Dermis blood vessel endothelial cell (primary cell): ENCODE results near the gene MCM5. TPM values are rescaled to one million over a fixed set of nuclear protein-coding genes. Genes with fewer than 3 reads are reported as not detected.

Experiments used
- DNase-seq: peaks from one replicate; pipeline ENCODE4 v3.0.0; 2010
- total RNA-seq: library from RNA; depleted of rRNA; stranded (reverse); fragments of >200 nt; gene quantifications from 2 replicates; pipeline ENCODE4 v1.2.3, GENCODE V29; 2014

Gene MCM5
- total RNA-seq, 1 donor from 2014 or later, result 47.5 TPM

DNA sequence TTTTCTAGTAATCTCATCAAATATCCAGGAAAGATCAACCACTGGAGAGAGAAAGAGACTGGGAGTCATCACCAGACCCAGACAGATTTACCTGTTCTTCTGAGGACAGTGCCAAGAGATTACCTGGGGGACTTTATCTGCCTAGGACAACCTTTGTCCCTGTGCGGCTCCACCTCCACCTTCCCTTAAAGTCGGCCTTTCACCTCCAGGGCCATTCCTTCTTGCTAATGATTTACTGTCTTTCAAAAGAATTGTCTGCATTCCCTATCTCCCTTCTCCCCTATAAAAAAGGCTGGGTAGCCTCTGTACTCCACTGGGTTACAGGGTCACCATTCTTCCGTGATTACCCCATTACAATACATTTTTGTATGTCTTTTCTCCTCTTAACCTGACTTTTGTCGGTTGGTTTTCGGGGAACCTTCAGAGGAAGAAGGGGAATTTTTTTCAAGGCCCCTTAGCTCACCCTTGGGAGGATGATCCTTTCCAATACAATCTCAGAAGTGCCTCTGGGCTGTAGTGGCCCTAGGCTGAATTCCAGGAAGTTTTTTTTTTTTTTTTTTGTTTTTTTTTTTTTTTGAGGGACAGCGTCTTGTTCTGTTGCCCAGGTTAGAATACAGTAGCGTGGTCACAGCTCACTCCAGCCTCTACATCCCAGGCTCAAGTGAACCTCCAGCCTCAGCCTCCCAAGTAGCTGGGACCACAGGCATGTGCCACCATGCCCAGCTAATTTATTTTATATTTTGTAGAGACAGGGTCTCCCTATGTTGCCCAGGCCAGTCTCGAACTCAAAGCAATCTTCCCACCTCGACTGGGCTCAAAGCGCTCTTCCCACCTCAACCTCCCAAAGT is 20.6 kb upstream of the MCM5 start:
- no peak for DNase-seq

DNA sequence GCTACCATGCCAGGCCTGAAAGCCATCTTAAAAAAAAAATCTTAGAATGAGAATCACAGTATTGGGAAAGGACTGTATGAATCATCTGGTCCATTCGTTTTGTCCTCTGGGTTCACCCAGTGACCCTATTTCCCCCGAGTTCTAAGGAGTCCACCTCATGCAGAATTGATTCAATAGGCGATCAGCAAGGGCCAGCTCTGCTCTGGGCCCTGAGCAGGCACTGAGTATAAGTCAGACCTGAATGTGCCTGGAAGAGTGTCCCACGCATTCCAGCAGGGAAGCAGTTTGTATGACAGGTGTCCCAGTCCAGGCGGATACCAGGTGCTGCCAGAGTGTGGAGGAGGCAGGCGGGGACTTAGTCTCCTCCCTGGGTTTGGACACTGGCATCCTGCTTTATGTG is 19.9 kb upstream of the MCM5 start:
- peak; percentile 59 for DNase-seq

DNA sequence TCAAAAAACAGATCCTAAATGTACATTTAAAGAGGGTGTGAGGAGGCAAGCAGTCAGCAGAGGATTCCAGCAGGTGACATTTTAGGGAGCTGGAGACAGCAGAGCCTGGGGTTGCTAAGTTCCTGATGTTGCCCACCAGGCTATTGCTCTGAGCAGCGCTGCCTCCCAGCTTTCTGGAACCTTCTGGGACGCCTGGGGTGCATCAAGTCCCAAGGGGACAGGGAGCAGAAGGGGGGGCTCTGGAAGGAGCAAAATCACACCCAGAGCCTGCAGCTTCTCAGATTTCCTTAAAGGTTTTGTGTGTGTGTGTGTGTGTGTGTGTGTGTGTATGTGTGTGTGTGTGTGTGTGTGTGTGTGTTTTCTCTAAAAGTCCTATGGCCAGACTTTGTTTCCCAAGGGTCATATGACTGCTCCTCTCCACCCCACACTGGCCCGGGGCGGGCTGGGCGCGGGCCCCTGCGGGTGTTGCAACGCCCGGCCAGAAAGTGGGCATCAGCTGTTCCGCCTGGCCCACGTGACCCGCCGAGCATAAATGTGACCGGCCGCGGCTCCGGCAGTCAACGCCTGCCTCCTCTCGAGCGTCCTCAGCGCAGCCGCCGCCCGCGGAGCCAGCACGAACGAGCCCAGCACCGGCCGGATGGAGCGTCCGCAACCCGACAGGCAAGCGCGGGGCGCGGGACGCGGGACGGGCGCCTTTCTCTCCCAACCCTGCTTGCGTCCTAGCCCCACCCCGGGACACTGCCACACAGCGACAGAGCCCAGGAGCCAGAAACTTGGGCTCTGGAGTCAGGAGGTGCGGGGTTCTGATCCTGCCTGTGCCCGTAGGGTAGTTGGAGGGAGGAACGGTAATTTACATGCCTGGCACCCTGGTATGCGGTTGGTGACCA is 19.2 kb upstream of the MCM5 start, which contains the start of gene HMOX1:
TSS of gene HMOX1 (plus strand) at position 560 of the 887 bp plus-strand sequence. CDS start at position 638, 78 bp downstream.
- peak; percentile 91 for DNase-seq

DNA sequence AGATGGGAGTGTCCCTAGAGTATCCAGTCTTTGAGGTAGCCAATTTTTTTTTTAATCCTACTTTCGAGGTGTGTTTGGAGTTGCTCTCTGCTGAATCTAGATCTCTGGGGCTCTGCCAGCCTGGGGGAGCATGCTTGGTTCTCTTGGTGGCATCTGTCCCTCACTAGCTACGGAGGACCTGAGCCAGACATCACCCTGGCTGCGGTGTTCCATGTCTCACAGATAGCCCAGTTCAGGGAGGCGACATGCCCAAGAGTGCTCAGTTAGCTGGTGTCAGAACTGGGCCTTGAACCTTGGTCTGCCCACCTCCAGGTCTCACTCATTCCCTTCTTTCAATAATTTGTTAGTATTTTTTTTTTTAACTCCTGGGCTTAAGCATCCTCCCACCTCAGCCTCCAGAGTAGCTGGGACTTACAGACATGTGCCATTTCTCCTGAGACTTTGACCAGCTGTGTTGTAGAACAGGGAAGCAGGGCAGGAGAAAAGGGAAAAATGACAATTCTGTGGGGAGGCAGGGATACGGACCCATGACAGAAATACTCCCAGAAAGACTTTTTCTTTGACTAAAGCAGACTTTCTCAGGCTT is 18.4 kb upstream of the MCM5 start:
- DNase-seq, result no peak

DNA sequence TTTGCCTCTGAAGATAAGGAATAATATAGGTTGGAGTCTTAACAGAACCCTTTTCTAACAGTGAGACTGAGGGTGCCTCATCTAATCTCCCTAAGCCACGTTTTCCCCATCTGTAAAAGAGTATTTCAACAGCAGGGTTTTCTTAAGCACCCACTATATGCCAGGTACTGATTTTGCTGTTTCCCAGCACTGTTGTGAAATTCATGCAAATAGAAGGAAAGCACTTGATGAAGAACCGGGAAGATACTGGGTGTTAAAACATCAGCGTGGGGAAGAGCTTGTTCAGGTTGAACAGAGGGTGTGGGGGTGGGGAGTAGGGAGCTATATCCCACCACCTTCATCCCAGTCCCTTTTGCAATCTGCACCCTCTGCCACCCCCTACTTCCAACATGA is 16.3 kb upstream of the MCM5 start:
- no peak for DNase-seq

DNA sequence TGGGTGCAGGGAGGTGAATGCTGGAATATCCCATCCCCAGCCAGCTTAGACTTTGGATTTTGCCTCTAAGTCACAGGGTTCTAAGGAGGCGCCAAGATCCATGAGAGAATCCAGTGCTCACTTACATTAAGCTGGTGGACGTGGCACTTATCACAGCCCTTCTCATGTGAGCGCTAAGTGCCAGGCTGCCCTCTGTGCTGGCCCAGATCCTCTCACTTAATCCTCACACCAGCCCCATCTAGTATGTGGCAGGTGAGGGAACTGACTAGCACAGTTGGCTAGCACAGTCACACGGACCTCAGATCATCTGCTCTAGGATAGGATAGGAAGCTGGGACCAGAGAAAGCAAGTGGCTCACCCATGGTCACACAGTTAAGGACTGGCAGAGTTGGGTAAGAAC is 15.4 kb upstream of the MCM5 start:
- DNase-seq, result no peak

DNA sequence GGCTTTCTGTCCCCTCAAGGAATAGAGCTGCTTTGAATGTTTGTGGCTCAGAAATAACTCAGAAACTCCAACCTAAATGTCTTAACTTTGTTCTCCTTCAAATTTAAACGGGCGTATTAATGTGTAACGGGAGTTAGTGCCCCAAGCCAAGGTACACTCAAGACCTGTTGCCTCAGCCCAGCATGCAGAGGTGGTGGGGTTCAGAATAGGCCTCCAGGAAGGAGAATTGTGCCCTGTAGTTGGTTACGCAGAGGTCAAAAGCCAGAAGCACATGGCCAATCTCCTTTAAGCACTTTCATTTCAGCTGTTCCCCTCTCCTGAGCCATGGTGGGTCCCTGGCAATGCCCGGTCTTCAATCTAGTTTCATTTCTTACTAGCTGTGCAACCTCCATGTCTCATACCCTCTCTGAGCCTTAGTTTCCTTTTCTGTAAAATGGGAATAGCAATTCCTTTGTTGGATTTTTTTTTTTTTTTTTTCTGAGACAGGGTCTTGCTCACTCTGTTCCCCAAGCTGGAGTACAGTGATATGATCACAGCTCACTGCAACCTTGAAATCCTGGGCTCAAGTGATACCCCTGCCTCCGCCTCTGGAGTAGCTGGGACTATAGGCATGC is 14.9 kb upstream of the MCM5 start:
- DNase-seq, result no peak

DNA sequence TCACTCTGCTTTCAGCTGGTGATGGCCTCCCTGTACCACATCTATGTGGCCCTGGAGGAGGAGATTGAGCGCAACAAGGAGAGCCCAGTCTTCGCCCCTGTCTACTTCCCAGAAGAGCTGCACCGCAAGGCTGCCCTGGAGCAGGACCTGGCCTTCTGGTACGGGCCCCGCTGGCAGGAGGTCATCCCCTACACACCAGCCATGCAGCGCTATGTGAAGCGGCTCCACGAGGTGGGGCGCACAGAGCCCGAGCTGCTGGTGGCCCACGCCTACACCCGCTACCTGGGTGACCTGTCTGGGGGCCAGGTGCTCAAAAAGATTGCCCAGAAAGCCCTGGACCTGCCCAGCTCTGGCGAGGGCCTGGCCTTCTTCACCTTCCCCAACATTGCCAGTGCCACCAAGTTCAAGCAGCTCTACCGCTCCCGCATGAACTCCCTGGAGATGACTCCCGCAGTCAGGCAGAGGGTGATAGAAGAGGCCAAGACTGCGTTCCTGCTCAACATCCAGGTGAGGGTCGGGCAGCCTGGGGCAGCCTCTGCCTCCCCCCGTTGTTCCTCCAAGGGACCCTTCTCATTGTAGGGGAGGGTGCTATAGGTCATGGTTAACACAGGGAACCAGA is 13.2 kb upstream of the MCM5 start:
- no peak for DNase-seq

DNA sequence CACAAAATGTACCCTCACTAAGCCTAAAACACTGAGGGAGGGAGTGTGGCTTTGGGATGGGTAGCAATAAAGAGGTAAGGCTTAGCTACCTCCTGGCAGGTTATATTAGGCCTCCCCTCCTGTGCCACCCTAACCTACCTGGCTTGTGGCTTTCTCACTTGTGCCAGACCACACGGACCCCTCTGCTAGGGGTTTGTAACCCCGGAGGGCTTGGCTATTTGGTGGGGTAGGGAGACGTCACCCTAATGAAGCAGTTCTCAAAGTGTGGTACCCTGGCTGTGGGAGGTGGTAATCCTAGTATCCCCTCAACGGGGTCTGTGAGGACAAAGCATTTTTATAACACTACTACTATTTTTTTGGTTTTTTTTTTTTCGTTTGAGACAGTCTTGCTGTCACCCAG is 9.0 kb upstream of the MCM5 start:
- DNase-seq, result no peak

DNA sequence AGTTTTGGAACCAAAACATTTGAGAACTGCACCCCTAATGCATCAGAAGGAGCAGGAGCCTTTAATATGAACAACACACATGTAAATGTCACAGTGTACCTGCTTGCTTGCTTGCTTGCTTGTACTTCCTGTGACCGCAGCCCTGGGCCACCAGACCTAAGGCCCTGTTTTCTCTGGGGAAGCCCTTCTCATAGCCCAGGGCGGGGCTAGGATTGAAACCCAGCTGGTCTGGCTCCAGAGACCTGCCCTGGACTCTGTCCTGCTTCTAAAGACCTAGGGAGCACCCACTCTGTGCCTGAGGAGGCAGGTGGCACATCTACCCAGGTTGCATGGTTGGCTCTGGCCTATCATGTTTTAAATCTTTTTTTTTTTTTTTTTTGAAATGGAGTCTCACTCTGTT is 7.6 kb upstream of the MCM5 start:
- no peak for DNase-seq

DNA sequence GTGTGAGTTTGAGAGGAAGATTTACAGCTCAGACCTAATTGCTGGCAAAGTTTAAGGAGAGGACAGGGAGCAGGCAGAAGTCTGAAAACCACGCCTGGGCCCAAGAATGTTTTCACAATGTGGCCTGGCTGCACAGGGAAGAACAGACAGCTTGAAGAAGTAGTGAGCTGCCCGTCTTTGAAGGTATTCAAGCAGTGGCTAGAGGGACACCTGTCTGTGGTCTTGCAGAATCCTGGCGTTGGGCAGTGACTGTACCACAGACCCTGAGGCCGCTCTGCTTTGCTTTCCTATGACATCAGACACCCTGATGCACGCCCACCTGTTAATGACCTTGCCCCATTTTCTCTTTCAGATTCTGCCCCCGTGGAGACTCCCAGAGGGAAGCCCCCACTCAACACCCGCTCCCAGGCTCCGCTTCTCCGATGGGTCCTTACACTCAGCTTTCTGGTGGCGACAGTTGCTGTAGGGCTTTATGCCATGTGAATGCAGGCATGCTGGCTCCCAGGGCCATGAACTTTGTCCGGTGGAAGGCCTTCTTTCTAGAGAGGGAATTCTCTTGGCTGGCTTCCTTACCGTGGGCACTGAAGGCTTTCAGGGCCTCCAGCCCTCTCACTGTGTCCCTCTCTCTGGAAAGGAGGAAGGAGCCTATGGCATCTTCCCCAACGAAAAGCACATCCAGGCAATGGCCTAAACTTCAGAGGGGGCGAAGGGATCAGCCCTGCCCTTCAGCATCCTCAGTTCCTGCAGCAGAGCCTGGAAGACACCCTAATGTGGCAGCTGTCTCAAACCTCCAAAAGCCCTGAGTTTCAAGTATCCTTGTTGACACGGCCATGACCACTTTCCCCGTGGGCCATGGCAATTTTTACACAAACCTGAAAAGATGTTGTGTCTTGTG is 6.6 kb upstream of the MCM5 start:
- no peak for DNase-seq

DNA sequence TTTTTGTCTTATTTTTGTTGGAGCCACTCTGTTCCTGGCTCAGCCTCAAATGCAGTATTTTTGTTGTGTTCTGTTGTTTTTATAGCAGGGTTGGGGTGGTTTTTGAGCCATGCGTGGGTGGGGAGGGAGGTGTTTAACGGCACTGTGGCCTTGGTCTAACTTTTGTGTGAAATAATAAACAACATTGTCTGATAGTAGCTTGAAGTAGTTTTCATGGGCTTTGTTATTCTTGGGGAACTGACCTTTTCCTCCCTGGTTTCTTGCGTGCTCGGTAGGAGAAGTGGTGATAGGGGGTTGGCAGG is 6.0 kb upstream of the MCM5 start:
- no peak for DNase-seq

DNA sequence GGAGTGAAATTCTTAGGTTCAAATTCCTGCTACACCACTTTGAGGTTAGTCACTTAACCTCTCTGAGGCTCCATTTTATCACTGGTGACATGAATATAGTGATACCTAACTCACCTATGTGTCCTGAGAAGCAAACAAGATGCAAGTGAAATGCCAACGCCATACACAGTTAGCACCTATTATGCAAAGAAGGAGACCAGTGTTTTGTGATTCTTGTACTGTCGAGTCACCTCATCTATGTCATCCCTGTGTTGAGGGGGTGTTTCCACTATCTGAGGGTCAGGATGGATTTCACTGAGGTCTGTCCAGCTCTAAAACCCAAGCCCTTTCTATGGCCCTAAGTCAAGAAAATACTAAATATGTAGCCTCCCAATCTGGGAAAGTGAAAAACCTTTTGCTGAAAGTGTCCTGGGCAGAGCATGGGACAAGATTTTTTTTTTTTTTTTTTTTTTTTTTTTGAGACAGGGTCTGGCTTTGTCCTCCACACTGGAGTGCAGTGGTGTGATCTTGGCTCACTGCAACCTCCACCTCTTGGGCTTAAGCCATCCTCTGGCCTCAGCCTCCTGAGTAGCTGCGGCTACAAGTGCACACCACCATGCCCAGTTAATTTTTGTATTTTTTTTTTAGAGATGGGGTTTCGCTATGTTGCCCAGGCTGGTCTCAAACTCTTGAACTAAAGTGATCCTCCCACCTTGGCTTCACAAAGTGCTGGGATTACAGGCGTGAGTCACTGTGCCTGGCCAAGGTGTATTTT is 5.0 kb upstream of the MCM5 start:
- DNase-seq, result no peak

DNA sequence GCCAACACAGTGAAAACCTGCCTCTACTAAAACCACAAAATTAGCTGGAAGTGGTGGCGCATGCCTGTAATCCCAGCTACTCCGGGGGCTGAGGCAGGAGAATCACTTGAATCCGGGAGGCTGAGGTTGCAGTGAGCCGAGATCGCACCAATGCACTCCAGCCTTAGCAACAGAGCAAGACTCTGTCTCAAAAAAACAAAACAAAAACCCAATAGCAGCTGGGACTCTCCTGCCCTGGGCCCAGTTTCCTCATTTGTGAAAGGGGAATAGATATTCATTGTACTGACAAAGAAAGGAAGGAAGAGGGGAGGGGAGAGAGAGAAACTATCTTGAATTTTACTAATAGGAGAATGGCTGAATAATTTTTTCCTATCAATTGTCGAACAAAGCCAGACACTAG is 3.3 kb upstream of the MCM5 start:
- DNase-seq, result peak; percentile 69

DNA sequence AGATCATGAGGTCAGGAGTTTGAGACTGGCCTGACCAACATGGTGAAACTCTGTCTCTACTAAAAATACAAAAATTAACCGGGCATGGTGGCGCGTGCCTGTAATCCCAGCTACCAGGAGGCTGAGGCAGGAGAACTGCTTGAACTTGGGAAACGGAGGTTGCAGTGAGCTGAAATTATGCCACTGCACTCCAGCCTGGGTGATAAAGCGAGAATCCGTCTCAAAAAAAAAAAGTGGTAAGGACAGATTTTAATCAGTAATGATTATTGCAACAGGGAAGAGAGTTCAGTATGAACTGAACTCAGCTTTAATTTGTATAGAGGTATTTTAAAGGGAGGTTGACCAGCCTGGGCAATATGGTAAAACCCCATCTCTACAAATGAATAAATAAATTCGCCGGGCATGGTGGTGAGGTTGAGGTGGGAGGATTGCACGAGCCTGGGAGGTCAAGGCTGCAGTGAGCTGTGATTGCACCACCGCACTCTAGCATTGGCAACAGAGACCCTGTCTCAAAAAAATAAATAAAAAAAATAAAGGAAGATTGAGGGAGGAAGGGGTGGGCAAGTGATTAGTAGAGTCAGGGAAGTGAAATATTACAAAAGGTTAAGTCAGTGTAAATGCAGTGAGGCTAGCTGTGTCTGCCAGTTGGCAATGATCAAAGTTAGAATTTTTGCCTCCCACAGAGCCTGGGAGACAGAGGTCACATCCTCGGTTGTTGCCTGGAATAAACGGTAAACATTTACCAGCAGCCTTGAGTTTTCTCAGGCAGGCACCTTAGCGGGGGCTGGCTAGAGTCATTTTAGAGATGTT is 2.6 kb upstream of the MCM5 start:
- DNase-seq, result peak; percentile 40

DNA sequence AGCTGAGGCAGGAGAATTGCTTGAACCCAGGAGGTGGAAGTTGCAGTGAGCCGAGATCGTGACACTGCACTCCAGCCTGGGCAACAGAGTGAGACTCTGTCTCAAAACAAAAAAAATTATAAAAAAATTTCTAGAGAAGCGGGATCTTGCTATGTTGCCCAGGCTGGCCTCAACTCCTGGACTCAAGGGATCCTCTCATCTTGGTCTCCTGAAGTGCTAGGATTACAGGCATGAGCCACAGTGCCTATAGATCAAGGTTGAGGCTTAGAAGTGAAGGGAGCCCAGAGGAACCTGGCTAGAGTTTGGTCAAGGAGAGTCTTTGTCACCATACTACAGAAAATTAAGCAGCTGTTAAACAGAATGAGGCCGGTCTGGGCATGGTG is 1.4 kb upstream of the MCM5 start:
- no peak for DNase-seq

DNA sequence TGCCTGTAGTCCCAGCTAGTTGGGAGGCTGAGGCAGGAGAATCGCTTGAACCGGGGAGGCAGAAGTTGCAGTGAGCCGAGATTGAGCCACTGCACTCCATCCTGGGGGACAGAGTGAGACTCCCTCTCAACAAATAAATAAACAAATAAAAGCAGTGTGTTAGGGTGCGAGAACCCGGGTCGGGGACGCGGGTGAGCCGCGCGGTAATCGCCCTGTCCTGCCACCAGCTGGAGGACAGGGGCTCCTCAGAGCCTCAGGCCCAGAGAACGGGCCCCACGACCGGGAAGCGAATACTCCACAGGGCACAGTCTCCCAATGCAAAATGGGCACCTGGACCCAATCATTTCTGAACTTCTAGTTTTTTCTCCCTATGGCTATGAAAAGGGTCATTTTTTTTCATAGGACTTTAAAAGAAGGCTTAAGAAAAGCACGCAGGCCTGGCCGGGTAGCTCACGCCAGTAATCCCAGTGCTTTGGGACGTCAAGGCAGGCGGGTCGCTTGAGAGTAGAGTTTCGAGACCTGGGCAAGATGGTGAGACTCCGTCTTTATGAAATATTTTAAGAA is 744 bp upstream of the MCM5 start:
- no peak for DNase-seq

DNA sequence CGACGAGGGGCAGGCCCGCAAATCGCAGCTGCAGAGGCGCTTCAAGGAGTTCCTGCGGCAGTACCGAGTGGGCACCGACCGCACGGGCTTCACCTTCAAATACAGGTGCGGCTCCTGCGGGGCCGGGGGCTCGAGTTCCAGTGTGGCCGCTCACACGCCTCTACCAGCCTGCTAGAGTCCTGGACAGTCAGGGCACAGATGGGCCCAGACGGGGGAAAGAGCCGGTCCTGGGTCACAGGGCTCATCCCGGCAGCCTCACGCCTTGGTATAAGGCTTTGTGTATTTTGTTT is 506 bp downstream of the MCM5 start:
- peak; percentile 21 for DNase-seq

DNA sequence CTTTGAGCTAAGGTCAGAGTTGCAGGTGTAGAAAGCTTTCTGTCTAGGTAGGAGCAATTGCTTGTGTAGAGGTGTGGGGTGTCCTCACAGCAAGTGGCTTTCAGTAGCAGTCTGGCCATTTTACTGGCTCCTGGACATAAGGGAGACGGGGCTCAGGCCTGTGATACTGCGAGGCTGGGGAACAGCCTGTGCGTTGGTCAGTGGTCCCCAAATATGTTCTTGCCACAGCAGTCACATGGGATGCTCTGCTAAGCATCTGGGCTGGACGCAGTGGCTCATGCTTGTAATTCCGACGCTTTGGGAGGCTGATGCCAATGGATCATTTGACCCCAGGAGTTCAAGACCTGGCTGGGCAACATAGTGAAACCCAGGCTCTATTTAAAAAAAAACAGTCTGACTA is 1.9 kb downstream of the MCM5 start:
- no peak for DNase-seq

DNA sequence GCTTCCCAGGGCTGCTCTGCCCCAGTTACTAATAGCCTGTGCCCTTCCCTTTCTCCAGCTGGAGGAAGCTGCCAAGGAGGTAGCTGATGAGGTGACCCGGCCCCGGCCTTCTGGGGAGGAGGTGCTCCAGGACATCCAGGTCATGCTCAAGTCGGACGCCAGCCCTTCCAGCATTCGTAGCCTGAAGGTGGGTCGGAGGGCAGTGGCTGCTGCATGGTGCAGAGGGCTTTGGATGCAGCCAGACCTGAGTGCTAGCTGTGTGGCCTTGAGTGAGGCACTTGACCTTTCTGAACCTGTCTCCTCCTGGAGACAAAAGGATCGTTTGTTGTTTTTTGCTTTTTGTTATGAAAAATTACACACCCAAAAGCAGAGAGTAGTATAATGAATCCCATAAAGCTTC is 3.4 kb downstream of the MCM5 start:
- DNase-seq, result no peak
